ENCODE measurements around the gene TLE4.

DNA sequence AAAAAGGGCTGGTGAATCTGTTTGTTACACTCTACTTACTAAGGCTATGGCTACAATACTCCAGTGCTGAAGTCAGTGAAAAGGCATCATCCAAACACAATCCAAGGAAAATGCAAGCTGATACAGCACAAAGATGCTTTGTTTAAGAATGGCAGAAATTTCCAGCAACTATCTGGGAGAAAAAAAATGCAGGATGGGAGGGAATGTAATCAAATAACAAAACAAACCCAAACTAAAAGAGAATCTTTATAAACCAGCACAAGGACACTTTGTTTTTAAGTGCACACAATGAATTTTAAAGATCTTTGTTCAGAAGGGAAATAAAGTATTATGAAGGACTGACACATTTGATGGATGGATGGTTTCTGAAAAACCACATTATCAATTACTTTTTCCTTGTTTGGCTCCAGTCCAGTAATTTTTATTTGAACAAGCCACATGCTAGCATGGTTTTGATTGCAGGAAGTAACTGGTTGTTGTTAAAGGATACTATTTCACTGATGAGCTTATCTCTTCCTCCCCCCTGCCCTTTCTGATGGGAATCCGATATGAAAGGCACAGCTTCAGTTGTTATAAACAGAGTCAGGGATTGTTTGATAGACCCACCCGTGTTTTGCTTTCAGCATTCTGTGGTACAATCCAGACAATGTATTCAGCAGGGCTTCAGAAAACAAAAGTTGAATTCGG lies 12.1 kb upstream of the TLE4 start:
- TF ChIP-seq, protein P1, sequence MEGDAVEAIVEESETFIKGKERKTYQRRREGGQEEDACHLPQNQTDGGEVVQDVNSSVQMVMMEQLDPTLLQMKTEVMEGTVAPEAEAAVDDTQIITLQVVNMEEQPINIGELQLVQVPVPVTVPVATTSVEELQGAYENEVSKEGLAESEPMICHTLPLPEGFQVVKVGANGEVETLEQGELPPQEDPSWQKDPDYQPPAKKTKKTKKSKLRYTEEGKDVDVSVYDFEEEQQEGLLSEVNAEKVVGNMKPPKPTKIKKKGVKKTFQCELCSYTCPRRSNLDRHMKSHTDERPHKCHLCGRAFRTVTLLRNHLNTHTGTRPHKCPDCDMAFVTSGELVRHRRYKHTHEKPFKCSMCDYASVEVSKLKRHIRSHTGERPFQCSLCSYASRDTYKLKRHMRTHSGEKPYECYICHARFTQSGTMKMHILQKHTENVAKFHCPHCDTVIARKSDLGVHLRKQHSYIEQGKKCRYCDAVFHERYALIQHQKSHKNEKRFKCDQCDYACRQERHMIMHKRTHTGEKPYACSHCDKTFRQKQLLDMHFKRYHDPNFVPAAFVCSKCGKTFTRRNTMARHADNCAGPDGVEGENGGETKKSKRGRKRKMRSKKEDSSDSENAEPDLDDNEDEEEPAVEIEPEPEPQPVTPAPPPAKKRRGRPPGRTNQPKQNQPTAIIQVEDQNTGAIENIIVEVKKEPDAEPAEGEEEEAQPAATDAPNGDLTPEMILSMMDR (IDR thresholded peaks at IDR 0.05) = no peak
- TF ChIP-seq POLR2A (IDR thresholded peaks at IDR 0.05) (no peak), EP300 (IDR thresholded peaks at IDR 0.05; ENCODE audit: low read depth) (no peak)
